ENCODE measurements around the gene CBX1. TPM values are rescaled to one million over a fixed set of nuclear protein-coding genes. Genes with fewer than 3 reads are reported as not detected.

CBX1 gene
- total RNA-seq, 2 experiments from 2014 or later: 52.3 to 53.0 TPM

DNA sequence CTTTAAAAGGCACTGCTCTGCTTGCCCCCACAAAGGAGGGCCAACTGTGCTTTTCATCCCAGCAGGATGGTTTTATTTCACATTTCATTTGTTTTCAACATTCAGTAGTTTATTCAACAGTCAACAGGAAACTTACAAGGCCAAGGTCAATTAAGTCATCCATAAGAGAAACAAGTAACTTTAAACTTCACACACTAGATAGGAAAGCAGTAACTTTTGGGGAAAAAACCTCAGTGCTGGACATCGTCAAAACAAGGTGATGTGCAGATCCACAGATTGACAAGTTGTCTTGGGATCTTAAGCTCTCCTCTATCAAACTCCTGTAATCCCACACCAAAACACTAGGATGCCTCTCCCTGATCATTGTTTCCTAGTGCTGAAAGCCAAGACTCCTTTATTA, 34.6 kb downstream of the CBX1 start:
- DNase-seq: no peak
- ChIA-PET POLR2A (interaction anchor here (1.8 to 5.2 kb wide), 3 partner anchors 9 to 19 kb away, joined by 9 to 20 read pairs (median 15); partner anchors contain the start of gene NFE2L1), CTCF (interaction anchor here (0.8 to 20.3 kb wide), 5 partner anchors 10 to 41 kb away, joined by 3 to 283 read pairs (median 9); partner anchors contain the start of genes CBX1 and SNX11)
- no peak overlapping the region for H3K4me3 Mint-ChIP-seq
- TF ChIP-seq, protein P1, sequence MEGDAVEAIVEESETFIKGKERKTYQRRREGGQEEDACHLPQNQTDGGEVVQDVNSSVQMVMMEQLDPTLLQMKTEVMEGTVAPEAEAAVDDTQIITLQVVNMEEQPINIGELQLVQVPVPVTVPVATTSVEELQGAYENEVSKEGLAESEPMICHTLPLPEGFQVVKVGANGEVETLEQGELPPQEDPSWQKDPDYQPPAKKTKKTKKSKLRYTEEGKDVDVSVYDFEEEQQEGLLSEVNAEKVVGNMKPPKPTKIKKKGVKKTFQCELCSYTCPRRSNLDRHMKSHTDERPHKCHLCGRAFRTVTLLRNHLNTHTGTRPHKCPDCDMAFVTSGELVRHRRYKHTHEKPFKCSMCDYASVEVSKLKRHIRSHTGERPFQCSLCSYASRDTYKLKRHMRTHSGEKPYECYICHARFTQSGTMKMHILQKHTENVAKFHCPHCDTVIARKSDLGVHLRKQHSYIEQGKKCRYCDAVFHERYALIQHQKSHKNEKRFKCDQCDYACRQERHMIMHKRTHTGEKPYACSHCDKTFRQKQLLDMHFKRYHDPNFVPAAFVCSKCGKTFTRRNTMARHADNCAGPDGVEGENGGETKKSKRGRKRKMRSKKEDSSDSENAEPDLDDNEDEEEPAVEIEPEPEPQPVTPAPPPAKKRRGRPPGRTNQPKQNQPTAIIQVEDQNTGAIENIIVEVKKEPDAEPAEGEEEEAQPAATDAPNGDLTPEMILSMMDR (IDR thresholded peaks at IDR 0.05): no peak
- ATAC-seq: no peak
- H3K27me3 Mint-ChIP-seq: no peaks in the 10 kb centered on the region
- no peak overlapping the region for H3K27ac Mint-ChIP-seq
- H3K4me1 Mint-ChIP-seq (ENCODE audit: low read depth): no peaks in the 10 kb centered on the region
- no peaks in the 10 kb centered on the region for H3K9me3 Mint-ChIP-seq
- intact Hi-C loops (cut with micrococcal nuclease): no loop called here
- peaks cover 31% of the 10 kb centered on the region for H3K36me3 Mint-ChIP-seq (ENCODE audit: low read depth)

DNA sequence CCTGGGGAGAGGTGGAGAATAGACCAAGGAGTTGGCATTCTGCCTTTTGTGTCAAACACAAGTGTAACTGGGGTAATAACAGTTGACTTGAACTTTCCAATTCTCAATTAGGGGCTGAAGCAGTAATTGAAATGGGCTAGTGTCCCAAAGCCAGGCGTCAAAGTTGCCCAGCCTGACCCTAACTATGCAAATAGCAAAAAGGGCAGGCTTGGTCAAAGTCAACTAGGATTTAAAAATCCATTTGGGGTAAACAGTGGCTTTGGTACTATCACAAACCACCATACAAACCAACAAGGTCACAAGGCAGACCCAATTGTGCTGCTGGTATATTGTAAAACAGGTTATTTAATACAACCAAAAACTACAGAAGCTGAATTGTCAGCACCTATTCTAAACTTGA, 35.1 kb downstream of the CBX1 start:
- ATAC-seq: no peak
- ChIA-PET CTCF (interaction anchor here (0.8 to 20.3 kb wide), 3 partner anchors 10 to 38 kb away, joined by 3 to 283 read pairs (median 186); no protein-coding TSS in a partner anchor), POLR2A (interaction anchor here (0.6 to 5.2 kb wide), 4 partner anchors 11 to 27 kb away, joined by 3 to 20 read pairs (median 10); partner anchors contain the start of gene NFE2L1)
- H3K4me1 Mint-ChIP-seq (ENCODE audit: low read depth): no peaks in the 10 kb centered on the region
- H3K27me3 Mint-ChIP-seq: no peaks in the 10 kb centered on the region
- no peaks in the 10 kb centered on the region for H3K9me3 Mint-ChIP-seq
- TF ChIP-seq, protein P1 (IDR thresholded peaks at IDR 0.05): no peak
- intact Hi-C loops (cut with micrococcal nuclease): no loop called here
- H3K4me3 Mint-ChIP-seq: no peak overlapping the region
- H3K27ac Mint-ChIP-seq: no peak overlapping the region
- DNase-seq: no peak
- peaks cover 33% of the 10 kb centered on the region for H3K36me3 Mint-ChIP-seq (ENCODE audit: low read depth)

DNA sequence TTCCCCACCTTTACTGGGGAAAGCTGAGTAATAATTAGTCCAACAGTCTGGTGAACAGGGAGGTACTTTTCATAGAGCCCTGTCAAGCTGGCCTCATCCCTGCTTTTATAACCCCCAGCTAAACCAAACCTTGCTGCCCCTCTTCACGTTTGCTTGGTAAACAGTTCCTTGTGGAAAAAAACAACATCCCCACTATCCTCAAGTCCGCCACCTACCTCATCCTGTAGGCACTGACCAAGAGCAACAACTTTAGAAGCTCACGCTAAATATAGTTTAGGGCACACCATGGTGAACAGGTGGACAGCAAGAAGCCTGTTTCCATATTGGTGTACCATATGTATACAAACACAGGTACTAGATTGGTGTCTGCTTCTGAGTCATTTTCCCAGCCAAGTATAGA, 36.6 kb downstream of the CBX1 start:
- intact Hi-C loops (cut with micrococcal nuclease): no loop called here
- Mint-ChIP-seq H3K27me3 (no peaks in the 10 kb centered on the region), H3K36me3 (ENCODE audit: low read depth) (peaks cover 37% of the 10 kb centered on the region), H3K4me3 (no peak overlapping the region), H3K4me1 (ENCODE audit: low read depth) (peaks cover 10% of the 10 kb centered on the region), H3K9me3 (no peaks in the 10 kb centered on the region), H3K27ac (no peak overlapping the region)
- TF ChIP-seq, protein P1 (IDR thresholded peaks at IDR 0.05): no peak
- DNase-seq (no peak), ATAC-seq (no peak)
- ChIA-PET CTCF (interaction anchor here (0.6 to 20.3 kb wide), 3 partner anchors 12 to 268 kb away, joined by 3 to 283 read pairs (median 186); no protein-coding TSS in a partner anchor), POLR2A (interaction anchor here (0.6 to 1.5 kb wide), 4 partner anchors 9 to 19 kb away, joined by 3 to 6 read pairs (median 3); no protein-coding TSS in a partner anchor)

DNA sequence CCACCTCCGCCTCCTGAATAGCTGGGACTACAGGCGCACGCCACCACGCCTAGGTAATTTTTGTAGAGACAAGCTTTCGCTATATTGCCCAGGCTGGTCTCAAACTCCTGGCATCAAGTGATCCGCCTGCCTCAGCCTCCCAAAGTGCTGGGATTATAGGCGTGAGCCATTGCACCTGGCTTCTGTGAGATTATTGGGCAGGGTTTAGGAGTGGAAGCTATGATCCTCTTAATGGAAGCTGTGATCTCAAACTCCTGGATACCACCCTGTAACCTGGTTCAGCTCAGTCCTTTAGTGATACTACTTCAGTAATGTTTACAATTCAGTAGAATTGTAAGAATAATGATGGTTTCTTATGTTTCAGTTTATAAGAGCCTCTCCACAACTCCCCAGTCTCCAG, 39.0 kb downstream of the CBX1 start:
- Mint-ChIP-seq H3K4me3 (no peak overlapping the region), H3K27ac (peak overlapping the region; percentile 60), H3K4me1 (ENCODE audit: low read depth) (peaks cover 14% of the 10 kb centered on the region), H3K36me3 (ENCODE audit: low read depth) (peaks cover 60% of the 10 kb centered on the region), H3K9me3 (no peaks in the 10 kb centered on the region), H3K27me3 (no peaks in the 10 kb centered on the region)
- ChIA-PET POLR2A (interaction anchor here (0.8 to 8.4 kb wide), 3 partner anchors 16 to 1395 kb away, joined by 3 to 82 read pairs (median 3); partner anchors contain the start of gene NFE2L1), CTCF (interaction anchor here (0.8 to 16.7 kb wide), 3 partner anchors 14 to 36 kb away, joined by 3 to 186 read pairs (median 33); no protein-coding TSS in a partner anchor)
- ATAC-seq: no peak
- no peak for DNase-seq
- TF ChIP-seq, protein P1 (IDR thresholded peaks at IDR 0.05): no peak
- intact Hi-C loops (cut with micrococcal nuclease): no loop called here

DNA sequence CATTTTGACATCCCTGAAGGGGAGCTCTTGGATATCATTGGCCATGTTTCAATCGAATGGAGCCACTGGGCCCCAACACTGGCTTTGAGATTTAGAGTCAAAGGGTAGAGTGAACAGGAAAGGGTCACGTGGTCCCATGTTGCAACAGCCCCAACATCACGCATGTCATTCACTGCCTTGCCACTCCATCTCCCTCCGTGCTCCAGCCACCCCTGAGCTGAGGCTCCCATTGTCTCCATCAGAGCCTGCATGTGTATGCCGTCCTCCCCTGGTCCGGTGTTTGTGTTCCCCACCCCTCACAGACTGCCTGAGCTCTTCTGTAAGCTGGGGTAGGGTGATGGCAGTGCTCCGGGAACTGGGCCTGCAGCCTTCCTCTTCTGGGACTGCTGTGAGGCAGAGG, 41.0 kb downstream of the CBX1 start:
- H3K36me3 Mint-ChIP-seq (ENCODE audit: low read depth): peaks cover 72% of the 10 kb centered on the region
- H3K4me3 Mint-ChIP-seq: no peak overlapping the region

More for the DNA sequence above, 41.0 kb downstream of the CBX1 start:
- intact Hi-C loops (cut with micrococcal nuclease): no loop called here
- H3K4me1 Mint-ChIP-seq (ENCODE audit: low read depth): peaks cover 30% of the 10 kb centered on the region
- TF ChIP-seq, protein P1 (IDR thresholded peaks at IDR 0.05): no peak
- POLR2A ChIA-PET: interaction anchor here (1.2 to 8.4 kb wide), 2 partner anchors 8 to 14 kb away, joined by 5 to 82 read pairs; partner anchors contain the start of gene NFE2L1
- no peak for DNase-seq
- H3K9me3 Mint-ChIP-seq: no peaks in the 10 kb centered on the region
- H3K27ac Mint-ChIP-seq: peak overlapping the region; percentile 64
- no peaks in the 10 kb centered on the region for H3K27me3 Mint-ChIP-seq
- ATAC-seq: no peak
- CTCF ChIA-PET: interaction anchor here (5.9 to 16.7 kb wide), 2 partner anchors 16 to 34 kb away, joined by 33 to 186 read pairs; no protein-coding TSS in a partner anchor

Data from activated CD8-positive, alpha-beta T cell treated with anti-CD3 and anti-CD28 coated beads for 36 hours (primary cell).